AG09319 (cell line): ENCODE results near the gene CPVL.

ENCODE experiments used
- DNase-seq: peaks from one replicate; pipeline ENCODE4 v3.0.0-alpha.2; 2010; ENCODE audit warnings: low read depth; ENCODE audit errors: extremely low read depth
- CTCF ChIP-seq: IDR thresholded peaks from 2 replicates; pipeline ENCODE4 v1.5.1; 2011; ENCODE audit warnings: low read depth, mild to moderate bottlenecking, inconsistent platforms, low read length, moderate library complexity

CPVL gene

GRCh38 chr7:29170781-29171180, 24.4 kb upstream of the CPVL start:
- no peak for TF ChIP-seq CTCF
- no peak for DNase-seq

GRCh38 chr7:29167721-29168120, 21.4 kb upstream of the CPVL start:
- TF ChIP-seq CTCF, result no peak

GRCh38 chr7:29163854-29164253, 17.5 kb upstream of the CPVL start:
- TF ChIP-seq CTCF, result no peak
- no peak for DNase-seq

More at GRCh38 chr7:29167721-29168120, 21.4 kb upstream of the CPVL start:
- DNase-seq, result no peak

GRCh38 chr7:29162577-29162976, 16.2 kb upstream of the CPVL start:
- no peak for DNase-seq
- TF ChIP-seq CTCF, result no peak

- TF ChIP-seq CTCF, result no peak
- no peak for DNase-seq
These were observed 14.9 kb upstream of the CPVL start for GRCh38 chr7:29161231-29161630.

- no peak for DNase-seq
- TF ChIP-seq CTCF, result no peak
These were observed 13.7 kb upstream of the CPVL start for GRCh38 chr7:29160080-29160479.

- DNase-seq, result no peak
These were observed 12.6 kb upstream of the CPVL start for GRCh38 chr7:29158795-29159423.

More at GRCh38 chr7:29158795-29159423, 12.6 kb upstream of the CPVL start:
- TF ChIP-seq CTCF, result no peak
